Measurements from ENCODE around the gene EXOC6B.

The EXOC6B gene

GRCh38 chr2:72825257-72826155 lies at the start of gene EXOC6B:
EXOC6B (minus strand) TSS chr2:72826033.
- peak; percentile 71 for FAIRE-seq

GRCh38 chr2:72871880-72872279 lies 46.0 kb upstream of the EXOC6B start:
- no peak for FAIRE-seq

GRCh38 chr2:72871060-72871459 lies 45.2 kb upstream of the EXOC6B start:
- FAIRE-seq, result no peak

- FAIRE-seq, result no peak
These were observed 38.7 kb upstream of the EXOC6B start for GRCh38 chr2:72864500-72864899.

- no peak for FAIRE-seq
These were observed 37.2 kb upstream of the EXOC6B start for GRCh38 chr2:72863046-72863445.

- peak; percentile 55 for FAIRE-seq
These were observed 36.6 kb upstream of the EXOC6B start for GRCh38 chr2:72862239-72862988.

- peak; percentile 81 for FAIRE-seq
These were observed 34.0 kb upstream of the EXOC6B start for GRCh38 chr2:72859831-72860262.

GRCh38 chr2:72851333-72851732 lies 25.5 kb upstream of the EXOC6B start:
- no peak for FAIRE-seq

GRCh38 chr2:72849138-72849462 lies 23.3 kb upstream of the EXOC6B start:
- FAIRE-seq, result no peak

- no peak for FAIRE-seq
These were observed 22.8 kb upstream of the EXOC6B start for GRCh38 chr2:72848436-72849137.

- no peak for FAIRE-seq
These were observed 21.9 kb upstream of the EXOC6B start for GRCh38 chr2:72847534-72848315.

GRCh38 chr2:72846171-72847095 lies 20.6 kb upstream of the EXOC6B start:
- FAIRE-seq, result no peak

GRCh38 chr2:72843301-72843700 lies 17.5 kb upstream of the EXOC6B start:
- FAIRE-seq, result no peak

GRCh38 chr2:72841462-72842125 lies 15.8 kb upstream of the EXOC6B start:
- FAIRE-seq, result no peak

- FAIRE-seq, result no peak
These were observed 14.2 kb upstream of the EXOC6B start for GRCh38 chr2:72840066-72840465.

GRCh38 chr2:72837171-72837570 lies 11.3 kb upstream of the EXOC6B start:
- no peak for FAIRE-seq

- no peak for FAIRE-seq
These were observed 9.6 kb upstream of the EXOC6B start for GRCh38 chr2:72835403-72835802.

- FAIRE-seq, result no peak
These were observed 8.8 kb upstream of the EXOC6B start for GRCh38 chr2:72834596-72834995.

GRCh38 chr2:72833084-72833714 lies 7.4 kb upstream of the EXOC6B start:
- no peak for FAIRE-seq

GRCh38 chr2:72830273-72830672 lies 4.4 kb upstream of the EXOC6B start:
- FAIRE-seq, result no peak
